Adrenal gland (tissue), 12 donors: ENCODE measurements around the gene PCDHGA2. TPM values are rescaled to one million over a fixed set of nuclear protein-coding genes. Genes with fewer than 3 reads are reported as not detected.

Source experiments
- DNase-seq, 7 donors: peaks; one replicate each; pipeline ENCODE4 v3.0.0-alpha.2; 2019 to 2020
- H3K27ac ChIP-seq, 5 donors: fragments of 200-600 bp; sonication (generic) in 4 of 5; 1 replicate in 3 of 5; 2 replicates in 2 of 5; pipeline versions ENCODE4 v1.5.1 to v1.8.0; 2016 to 2020; ENCODE audit warnings: mild to moderate bottlenecking in 1 of 5
- H3K27me3 ChIP-seq: fragments of 200-600 bp; 2 replicates; pipeline ENCODE4 v1.8.0; 2021
- H3K36me3 ChIP-seq, 2 donors: fragments of 200-600 bp; replicated peaks in 1 of 2; 1 replicate in 1 of 2; 2 replicates in 1 of 2; pipeline versions ENCODE4 v1.5.1 to v1.8.0; 2018 to 2022
- H3K4me1 ChIP-seq, 2 donors: fragments of 200-600 bp; replicated peaks in 1 of 2; 1 replicate in 1 of 2; 2 replicates in 1 of 2; pipeline versions ENCODE4 v1.5.1 to v1.8.0; 2018 to 2021
- H3K4me3 ChIP-seq, 4 donors: fragments of 200-600 bp; sonication (generic) in 3 of 4; one replicate each; pipeline ENCODE4 v1.5.1; 2016 to 2018
- H3K9me3 ChIP-seq, 3 donors: fragments of 200-600 bp; sonication (generic) in 1 of 3; replicated peaks in 1 of 3; 1 replicate in 2 of 3; 2 replicates in 1 of 3; pipeline versions ENCODE4 v1.5.1 to v1.8.0; 2016 to 2021
- CTCF ChIP-seq, 6 experiments: fragments of 450-650 bp in 4 of 6; fragments of 200-600 bp in 2 of 6; sonication (generic) in 1 of 6; IDR thresholded peaks; 1 replicate in 5 of 6; 2 replicates in 1 of 6; pipeline versions ENCODE4 v1.5.1 to v1.8.0; 2016 to 2021; ENCODE audit warnings: antibody characterized with exemption in 6 of 6, mild to moderate bottlenecking in 2 of 6, moderate library complexity in 1 of 6
- POLR2A ChIP-seq, 2 donors: fragments of 450-650 bp; IDR thresholded peaks; one replicate each; pipeline ENCODE4 v1.6.1; 2017; ENCODE audit warnings: antibody characterized with exemption in 2 of 2, mild to moderate bottlenecking in 2 of 2, moderate library complexity in 1 of 2
- WGBS, 4 donors: extraction: QIAGEN DNeasy Blood & Tissue Kit in 2 of 4; methylation state at CpG; one replicate each; pipeline versions ENCODE4 v1.1.5 to v1.1.7; 2013 to 2017; 5-methylcytosine and 5-hydroxymethylcytosine counted together
- intact Hi-C, 2 donors: fragments of 100-400 bp; cut with DNase I; formaldehyde crosslinking; loops; one replicate each; pipeline versions ENCODE4 v1.14.1 to v1.15.0; 2022 to 2023
- polyA plus RNA-seq, 3 donors: library from polyadenylated mRNA; stranded (reverse); fragments of 200-250 nt in 2 of 3; fragments of 350-450 nt in 1 of 3; fragmentation: Illumina TruSeq in 1 of 3; extraction: RNeasy Lipid Tissue Mini Kit (QIAGEN cat#74804) in 1 of 3; gene quantifications; one replicate each; pipeline ENCODE4 v1.2.3, GENCODE V29; 2013 to 2014
- total RNA-seq, 9 donors: library from RNA; depleted of rRNA in 4 of 9; stranded (reverse); fragments of >200 nt in 4 of 9; fragments of 120-200 nt in 1 of 9; fragmentation: NEBNext Ultra II Directional in 1 of 9; extraction: Animal tissue kit (Norgen Biotek cat#: 25700) in 1 of 9; gene quantifications; one replicate each; pipeline versions ENCODE4 v1.1.0 to v1.2.4, GENCODE V29; 2013 to 2023
- donor health status: healthy with polysubstance abuse.
- donor health status: Bipolar disorder and iron deficiency.
- donor health status: DM: yes; HTN: yes; CAD: no.
- donor health status: DM: no; HTN: no; CAD: no.
- donor health status: DM: no; HTN: no; CAD: no.
- donor health status: DM: yes; HTN: yes; CAD: no.

Gene PCDHGA2
- total and polyA plus RNA-seq, 12 donors = 0.27 to 6.1 (median 2.0) TPM

DNA sequence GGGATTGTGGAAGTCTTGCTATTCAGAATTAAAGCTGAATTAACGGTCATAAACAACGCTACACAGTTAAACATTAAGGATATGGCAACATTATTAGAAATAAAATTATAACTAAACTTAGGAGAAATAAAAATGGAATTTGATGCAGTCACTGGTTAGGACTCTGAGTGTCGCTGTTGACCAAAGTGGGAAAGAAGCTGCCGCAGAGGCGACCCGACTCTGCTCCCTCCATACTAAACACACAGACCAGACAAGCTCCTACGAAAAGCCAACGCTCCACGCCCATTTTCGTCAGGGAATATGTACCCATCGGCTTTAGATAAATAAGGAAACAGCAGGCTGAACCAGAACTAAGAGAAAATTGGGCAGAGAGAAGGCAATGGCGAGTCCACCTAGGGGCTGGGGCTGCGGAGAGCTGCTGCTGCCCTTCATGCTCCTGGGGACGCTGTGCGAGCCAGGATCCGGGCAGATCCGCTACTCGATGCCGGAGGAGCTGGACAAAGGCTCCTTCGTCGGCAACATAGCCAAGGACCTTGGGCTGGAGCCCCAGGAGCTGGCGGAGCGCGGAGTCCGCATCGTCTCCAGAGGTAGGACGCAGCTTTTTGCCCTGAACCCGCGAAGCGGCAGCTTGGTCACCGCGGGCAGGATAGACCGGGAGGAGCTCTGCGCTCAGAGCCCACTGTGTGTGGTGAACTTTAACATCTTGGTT, 25.5 kb downstream of the PCDHGA2 start, which contains the start of gene PCDHGA5:
TSS of gene PCDHGA5 (plus strand) at position 211 of the 709 bp plus-strand sequence. CDS start at position 380, 169 bp downstream.
- Histone ChIP-seq H3K4me3 (peak within 1 kb of the TSS in 1 of 4 donors; percentile 15), H3K27me3 (no peaks in the 10 kb centered on the region), H3K4me1 (no peaks in the 10 kb centered on the region), H3K27ac (no peak within 1 kb of the TSS), H3K36me3 (no peaks in the 10 kb centered on the region), H3K9me3 (peaks cover 3 to 52% (median 15%) of the 10 kb centered on the region in 3 donors)
- no peak for DNase-seq
- WGBS, 4 donors = 11 to 24% (median 18%) methylated on average over 29 to 34 of the region's 34 CpGs
- intact Hi-C loops = no loop called here
- TF ChIP-seq CTCF (IDR thresholded peaks at IDR 0.05) (peak in 1 of 6 experiments; percentile 11), POLR2A (IDR thresholded peaks at IDR 0.05) (no peak)

- intact Hi-C loops = no loop called here
- H3K36me3 ChIP-seq = no peaks in the 10 kb centered on the region
- no peak for DNase-seq
- 25 to 34% (median 29%) methylated on average over 15 to 46 of the region's 46 CpGs for WGBS, 4 donors
- TF ChIP-seq POLR2A (IDR thresholded peaks at IDR 0.05) = no peak
- no peak for TF ChIP-seq CTCF (IDR thresholded peaks at IDR 0.05)
- no peaks in the 10 kb centered on the region for H3K27me3 ChIP-seq
- H3K9me3 ChIP-seq = peaks cover 4 to 50% (median 15%) of the 10 kb centered on the region in 3 donors
- H3K27ac ChIP-seq = no peak overlapping the region
- H3K4me1 ChIP-seq = no peaks in the 10 kb centered on the region
- H3K4me3 ChIP-seq = no peak overlapping the region
These were observed 27.7 kb downstream of the PCDHGA2 start for GRCh38 chr5:141366016-141366896.

DNA sequence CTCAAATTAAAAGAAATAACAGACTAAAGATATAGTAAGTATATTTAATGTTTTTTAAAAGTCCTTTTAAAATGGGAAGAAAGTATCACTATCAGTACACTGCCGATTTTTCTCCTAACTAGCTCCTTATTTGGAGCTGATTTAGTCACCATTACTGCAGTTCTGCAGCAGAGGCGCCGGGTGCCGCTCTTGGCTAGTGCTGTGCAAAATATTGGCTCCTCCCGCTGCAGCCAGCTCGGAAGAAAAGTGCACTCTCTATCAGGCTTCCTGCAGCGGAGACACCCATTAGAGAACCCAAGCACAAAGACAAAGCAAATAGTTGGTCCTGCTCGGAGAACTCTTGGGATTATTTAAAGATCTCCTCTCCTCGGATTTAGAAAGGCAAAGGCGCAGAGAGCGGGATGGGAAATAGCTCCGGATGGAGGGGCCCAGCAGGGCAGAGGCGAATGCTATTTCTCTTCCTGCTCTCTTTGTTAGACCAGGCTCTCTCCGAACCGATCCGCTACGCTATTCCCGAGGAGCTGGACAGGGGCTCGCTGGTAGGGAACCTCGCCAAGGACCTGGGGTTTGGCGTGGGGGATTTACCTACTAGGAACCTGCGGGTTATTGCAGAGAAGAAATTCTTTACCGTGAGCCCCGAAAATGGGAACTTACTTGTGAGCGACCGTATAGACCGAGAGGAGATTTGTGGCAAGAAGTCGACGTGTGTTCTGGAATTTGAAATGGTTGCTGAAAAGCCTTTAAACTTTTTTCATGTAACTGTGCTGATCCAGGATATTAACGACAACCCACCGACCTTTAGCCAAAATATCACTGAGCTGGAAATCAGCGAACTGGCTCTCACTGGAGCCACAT, 31.7 kb downstream of the PCDHGA2 start, which contains the start of gene PCDHGB3:
TSS of gene PCDHGB3 (plus strand) at position 249 of the 855 bp plus-strand sequence. CDS start at position 402, 153 bp downstream.
- Histone ChIP-seq H3K27ac (no peak within 1 kb of the TSS), H3K4me3 (peak within 1 kb of the TSS in 1 of 4 donors; percentile 34), H3K36me3 (no peaks in the 10 kb centered on the region), H3K9me3 (peaks cover 4 to 51% (median 4%) of the 10 kb centered on the region in 3 donors), H3K27me3 (no peaks in the 10 kb centered on the region), H3K4me1 (no peaks in the 10 kb centered on the region)
- TF ChIP-seq POLR2A (IDR thresholded peaks at IDR 0.05) (no peak), CTCF (IDR thresholded peaks at IDR 0.05) (peak in 3 of 6 experiments; percentile 25 to 31 (median 25))
- intact Hi-C loops = no loop called here
- 13 to 25% (median 18%) methylated on average over 29 to 32 of the region's 32 CpGs for WGBS, 4 donors
- peak in 2 of 7 donors; percentile 23 to 29 for DNase-seq
